MCF 10A (cell line): Measurements from ENCODE around the gene NKX3-2. TPM values are rescaled to one million over a fixed set of nuclear protein-coding genes. Genes with fewer than 3 reads are reported as not detected.

Experiments used
- BruUV-seq: library from RNA; stranded (reverse); fragments of 400-500 nt; replicated peaks from 2 replicates; lab custom pipeline; 2021; lab: Mats Ljungman, UMichigan
- CTCF ChIA-PET: fragments of 300-600 bp; sonication (Branson Sonifier 250); formaldehyde crosslinking; extraction: SDS; loops from one replicate; lab custom pipeline; 2021; ENCODE audit warnings: antibody characterized with exemption, inconsistent platforms; lab: Yijun Ruan, JAX
- POLR2A ChIA-PET: fragments of 300-600, 350-650 bp; sonication (Branson Sonifier 250); formaldehyde crosslinking; extraction: SDS; loops from one replicate; lab custom pipeline; 2020; ENCODE audit warnings: antibody characterized with exemption, inconsistent platforms; lab: Yijun Ruan, JAX
- DNase-seq: peaks from one replicate; pipeline ENCODE4 v3.0.0-alpha.2; 2018; ENCODE audit not compliant: unreplicated experiment
- H3K27ac Mint-ChIP-seq: one replicate; pipeline ENCODE4 v1.8.0; 2022; ENCODE audit warnings: mild to moderate bottlenecking, low read depth, mixed read lengths; ENCODE audit not compliant: unreplicated experiment
- H3K27me3 Mint-ChIP-seq: one replicate; pipeline ENCODE4 v1.8.0; 2022; ENCODE audit warnings: mixed read lengths; ENCODE audit not compliant: insufficient read depth, unreplicated experiment
- H3K36me3 Mint-ChIP-seq: one replicate; pipeline ENCODE4 v1.8.0; 2022; ENCODE audit warnings: mild to moderate bottlenecking, moderate library complexity, mixed read lengths; ENCODE audit not compliant: insufficient read depth, unreplicated experiment
- H3K4me1 Mint-ChIP-seq: one replicate; pipeline ENCODE4 v1.8.0; 2022; ENCODE audit warnings: mixed read lengths; ENCODE audit not compliant: insufficient read depth, unreplicated experiment
- H3K4me3 Mint-ChIP-seq: one replicate; pipeline ENCODE4 v1.8.0; 2022; ENCODE audit warnings: mild to moderate bottlenecking, moderate library complexity, mixed read lengths; ENCODE audit not compliant: unreplicated experiment
- H3K9me3 Mint-ChIP-seq: one replicate; pipeline ENCODE4 v1.8.0; 2022; ENCODE audit warnings: mixed read lengths; ENCODE audit not compliant: unreplicated experiment
- intact Hi-C: fragments of 100-400 bp; cut with micrococcal nuclease; formaldehyde crosslinking; loops from 2 replicates; pipeline ENCODE4 v1.14.1; 2022
- total RNA-seq: library from RNA; stranded (reverse); gene quantifications from 2 replicates; pipeline ENCODE4 v1.2.3, GENCODE V29; 2022
- TF ChIP-seq, protein P1 (sequence below): fragments of 200-600 bp; IDR thresholded peaks from one replicate; pipeline ENCODE4 v1.8.0; 2022; ENCODE audit warnings: antibody characterized with exemption, mild to moderate bottlenecking; ENCODE audit not compliant: unreplicated experiment

The NKX3-2 gene
- total RNA-seq, 1 experiment from 2014 or later, result 0.42 TPM

DNA sequence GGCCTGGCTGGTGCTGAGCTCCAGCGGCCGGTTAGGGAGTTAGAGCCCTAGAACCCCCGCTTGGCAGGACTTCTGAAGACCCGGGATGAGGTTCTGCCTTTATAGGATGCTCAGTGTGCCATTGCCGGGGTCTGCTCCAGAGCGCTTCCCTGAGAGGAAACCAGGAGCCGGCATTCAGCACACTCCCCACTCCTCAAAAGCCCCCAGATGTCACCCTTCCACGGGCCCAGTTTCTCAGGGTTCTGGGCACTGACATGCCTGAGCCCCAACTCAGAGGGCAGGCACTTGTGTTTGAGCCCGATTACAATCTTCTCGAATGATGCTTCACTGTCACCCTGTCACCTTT lies 6.5 kb downstream of the NKX3-2 start:
- TF ChIP-seq, protein P1, sequence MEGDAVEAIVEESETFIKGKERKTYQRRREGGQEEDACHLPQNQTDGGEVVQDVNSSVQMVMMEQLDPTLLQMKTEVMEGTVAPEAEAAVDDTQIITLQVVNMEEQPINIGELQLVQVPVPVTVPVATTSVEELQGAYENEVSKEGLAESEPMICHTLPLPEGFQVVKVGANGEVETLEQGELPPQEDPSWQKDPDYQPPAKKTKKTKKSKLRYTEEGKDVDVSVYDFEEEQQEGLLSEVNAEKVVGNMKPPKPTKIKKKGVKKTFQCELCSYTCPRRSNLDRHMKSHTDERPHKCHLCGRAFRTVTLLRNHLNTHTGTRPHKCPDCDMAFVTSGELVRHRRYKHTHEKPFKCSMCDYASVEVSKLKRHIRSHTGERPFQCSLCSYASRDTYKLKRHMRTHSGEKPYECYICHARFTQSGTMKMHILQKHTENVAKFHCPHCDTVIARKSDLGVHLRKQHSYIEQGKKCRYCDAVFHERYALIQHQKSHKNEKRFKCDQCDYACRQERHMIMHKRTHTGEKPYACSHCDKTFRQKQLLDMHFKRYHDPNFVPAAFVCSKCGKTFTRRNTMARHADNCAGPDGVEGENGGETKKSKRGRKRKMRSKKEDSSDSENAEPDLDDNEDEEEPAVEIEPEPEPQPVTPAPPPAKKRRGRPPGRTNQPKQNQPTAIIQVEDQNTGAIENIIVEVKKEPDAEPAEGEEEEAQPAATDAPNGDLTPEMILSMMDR, result no peak
- BruUV-seq, result no TSS peak
- DNase-seq, result no peak
- Mint-ChIP-seq H3K4me3 (no peak overlapping the region), H3K36me3 (no peaks in the 10 kb centered on the region), H3K27ac (no peak overlapping the region), H3K9me3 (peaks cover 5% of the 10 kb centered on the region), H3K4me1 (no peaks in the 10 kb centered on the region), H3K27me3 (no peaks in the 10 kb centered on the region)
- CTCF ChIA-PET, result interaction anchor here (0.6 to 2.6 kb wide), 2 partner anchors 11 to 528 kb away, joined by 3 to 13 read pairs; no protein-coding TSS in a partner anchor
- POLR2A ChIA-PET, result no interaction called here
- intact Hi-C loops, result no loop called here

DNA sequence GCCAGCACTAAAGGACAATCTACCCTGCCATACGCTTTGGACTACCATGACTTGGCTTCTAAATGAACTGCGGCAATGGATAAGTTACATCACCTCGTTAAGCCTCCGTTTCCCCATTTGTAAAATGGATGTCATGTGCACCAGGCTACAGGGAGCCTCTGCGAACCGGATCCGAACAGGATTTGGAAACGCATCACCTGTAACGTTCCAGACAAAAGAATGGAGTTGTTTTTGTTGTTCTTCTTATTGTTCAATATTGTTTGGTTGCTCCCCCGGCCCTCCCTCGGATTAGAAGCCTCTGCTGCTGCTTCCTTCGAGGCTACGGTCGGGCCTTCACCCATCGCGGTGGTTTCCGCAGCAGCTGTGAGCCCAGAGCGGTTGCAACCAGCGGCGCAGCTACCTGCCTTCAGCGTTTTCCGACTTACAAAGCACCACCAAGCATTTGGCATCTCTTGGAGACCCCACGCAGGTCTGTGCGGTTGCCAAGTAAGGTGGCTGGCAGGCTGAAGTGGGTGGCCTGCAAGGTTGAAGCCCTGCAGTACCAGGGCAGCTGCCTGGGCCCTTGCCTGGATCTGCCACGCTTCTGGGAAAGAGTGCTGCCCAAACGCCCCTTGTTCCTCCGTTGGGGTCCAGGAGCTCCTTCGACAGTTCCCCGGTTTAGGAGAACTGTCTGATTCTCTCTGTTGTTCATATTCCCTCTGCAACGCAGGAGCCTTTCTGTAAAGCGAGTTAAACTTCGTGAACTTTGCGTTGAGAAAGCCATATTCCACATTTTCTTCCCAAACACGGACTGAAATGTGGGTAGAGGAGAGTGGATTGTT lies 7.1 kb downstream of the NKX3-2 start:
- Mint-ChIP-seq H3K27ac (no peak overlapping the region), H3K27me3 (no peaks in the 10 kb centered on the region), H3K4me3 (no peak overlapping the region), H3K4me1 (no peaks in the 10 kb centered on the region), H3K9me3 (peaks cover 5% of the 10 kb centered on the region), H3K36me3 (no peaks in the 10 kb centered on the region)
- intact Hi-C loops, result no loop called here
- CTCF ChIA-PET, result interaction anchor here (0.5 to 2.6 kb wide), 3 partner anchors 12 to 600 kb away, joined by 3 to 13 read pairs (median 3); no protein-coding TSS in a partner anchor
- BruUV-seq, result no TSS peak
- POLR2A ChIA-PET, result no interaction called here
- no peak for DNase-seq
- TF ChIP-seq, protein P1, result no peak

DNA sequence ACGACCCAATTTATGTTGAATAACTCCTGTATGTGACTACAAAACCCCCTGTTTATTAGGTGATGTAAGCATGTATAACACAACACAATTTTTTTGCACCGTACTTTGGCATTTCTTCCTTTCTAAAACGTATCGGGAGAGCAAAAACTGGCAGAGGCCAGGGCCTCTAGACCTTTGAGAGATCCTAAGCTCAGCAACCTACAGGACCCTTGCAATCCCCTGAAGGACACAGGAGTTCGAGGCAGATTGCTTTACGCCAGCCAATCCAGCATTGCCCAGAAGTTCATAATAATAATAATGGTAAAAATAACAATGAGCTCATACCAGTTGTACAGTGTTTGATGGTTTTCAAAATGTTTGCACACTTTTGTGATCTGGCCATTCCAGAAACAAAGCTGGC lies 7.7 kb downstream of the NKX3-2 start:
- H3K4me1 Mint-ChIP-seq, result no peaks in the 10 kb centered on the region
- H3K36me3 Mint-ChIP-seq, result no peaks in the 10 kb centered on the region
- H3K27ac Mint-ChIP-seq, result no peak overlapping the region
- peaks cover 5% of the 10 kb centered on the region for H3K9me3 Mint-ChIP-seq
- H3K27me3 Mint-ChIP-seq, result no peaks in the 10 kb centered on the region
- no peak overlapping the region for H3K4me3 Mint-ChIP-seq
- POLR2A ChIA-PET, result no interaction called here
- TF ChIP-seq, protein P1, result no peak
- no peak for DNase-seq
- CTCF ChIA-PET, result interaction anchor here (0.5 to 2.6 kb wide), 2 partner anchors 13 to 599 kb away, joined by 3 to 13 read pairs; no protein-coding TSS in a partner anchor
- no TSS peak for BruUV-seq
- intact Hi-C loops, result no loop called here

DNA sequence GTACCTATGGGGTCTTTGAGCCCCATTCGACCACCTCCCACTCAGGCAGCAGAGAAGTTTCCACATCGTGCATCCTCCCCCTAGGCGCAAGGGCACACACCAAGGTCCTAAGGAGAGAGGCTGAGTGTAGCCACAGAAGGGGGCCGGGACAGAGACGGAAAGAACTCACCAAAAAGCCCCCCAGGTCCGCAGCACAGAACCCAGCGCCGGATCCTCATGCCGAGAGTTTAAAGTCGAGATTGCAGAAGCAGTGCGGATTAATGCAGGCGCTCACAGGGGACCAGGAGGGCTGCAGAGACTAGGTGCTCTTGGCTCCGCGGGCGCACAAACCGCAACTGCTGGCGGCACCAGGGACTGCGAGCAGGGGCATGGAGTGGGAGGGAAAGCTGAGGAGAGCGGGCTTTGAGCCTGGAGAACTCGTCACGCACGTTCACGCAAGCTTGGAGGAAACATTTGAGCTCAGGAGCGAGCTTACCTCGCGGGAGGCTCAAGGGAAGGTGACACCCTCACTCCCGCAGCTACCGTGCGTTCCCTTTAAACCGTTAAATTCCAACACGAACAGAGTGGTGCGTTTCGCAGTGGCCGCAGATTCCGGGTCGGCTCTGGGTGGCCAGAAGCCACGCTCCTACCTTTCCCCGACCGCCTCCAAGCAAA lies 8.5 kb downstream of the NKX3-2 start:
- DNase-seq, result no peak
- ChIA-PET CTCF (interaction anchor here (1.2 to 2.6 kb wide), 2 partner anchors 13 to 807 kb away, joined by 3 to 13 read pairs; no protein-coding TSS in a partner anchor), POLR2A (no interaction called here)
- H3K4me3 Mint-ChIP-seq, result no peak overlapping the region
- BruUV-seq, result no TSS peak
- intact Hi-C loops, result no loop called here
- H3K9me3 Mint-ChIP-seq, result peaks cover 5% of the 10 kb centered on the region
- TF ChIP-seq, protein P1, result no peak
- no peaks in the 10 kb centered on the region for H3K4me1 Mint-ChIP-seq
- H3K36me3 Mint-ChIP-seq, result no peaks in the 10 kb centered on the region
- H3K27me3 Mint-ChIP-seq, result no peaks in the 10 kb centered on the region
- no peak overlapping the region for H3K27ac Mint-ChIP-seq
